ENCODE data around the gene MED8. TPM values are rescaled to one million over a fixed set of nuclear protein-coding genes. Genes with fewer than 3 reads are reported as not detected.
A peak's percentile ranks its signal among the peaks of the same experiment; 100 is the strongest.

The MED8 gene
- total RNA-seq, 2 donors from 2014 or later, result 18.8 to 21.3 TPM

DNA sequence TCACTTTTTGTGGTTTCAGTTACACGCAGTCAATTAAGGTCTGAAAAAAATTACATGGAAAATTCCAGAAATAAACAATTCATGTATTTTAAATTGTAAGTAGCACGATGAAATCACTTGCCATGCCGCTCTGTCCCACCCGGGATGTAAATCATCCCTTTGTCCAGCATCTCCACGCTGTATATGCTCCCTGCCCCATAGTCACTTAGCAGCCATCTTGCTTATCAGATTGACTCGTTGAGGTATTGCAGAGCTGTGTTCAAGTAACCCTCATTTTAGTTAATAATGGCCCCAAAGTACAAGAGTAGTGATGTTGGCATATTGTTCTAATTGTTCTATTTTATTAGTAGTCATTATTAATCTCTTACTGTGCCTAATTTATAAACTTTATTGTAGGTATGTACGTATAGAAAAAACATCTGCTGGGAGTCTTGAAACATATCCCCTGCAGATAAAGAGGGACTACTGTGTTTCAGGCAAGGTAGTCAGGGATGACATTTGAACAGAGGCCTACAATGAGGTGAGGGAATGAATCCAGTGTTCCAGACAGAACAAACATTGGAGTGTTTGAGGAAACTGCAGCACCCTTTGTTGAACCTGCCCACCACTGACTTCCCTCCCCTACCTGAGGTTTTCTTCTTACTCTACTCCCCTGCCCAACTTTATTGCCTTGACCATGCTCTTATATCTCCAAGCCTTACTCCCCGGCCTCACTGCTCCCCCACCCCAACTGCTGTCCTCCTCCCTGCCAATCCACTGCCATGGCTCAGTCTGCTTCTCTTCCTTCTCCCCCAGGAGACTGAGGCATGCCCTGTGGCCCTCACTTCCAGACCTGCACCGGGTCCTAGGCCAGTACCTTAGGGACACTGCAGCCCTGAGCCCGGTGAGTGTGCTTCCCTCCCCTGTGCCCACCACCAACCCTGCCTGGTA, 37.9 kb downstream of the MED8 start:
- Histone ChIP-seq H3K4me3 (no peak overlapping the region), H3K27me3 (no peaks in the 10 kb centered on the region), H3K4me1 (peaks cover 0 to 26% of the 10 kb centered on the region in 2 donors), H3K9me3 (no peaks in the 10 kb centered on the region), H3K27ac (no peak overlapping the region), H3K36me3 (no peaks in the 10 kb centered on the region)
- no peak for DNase-seq (ENCODE audit: low spot score)
- TF ChIP-seq CTCF (IDR thresholded peaks at IDR 0.05), result no peak

- Histone ChIP-seq H3K4me1 (peaks cover 0 to 27% of the 10 kb centered on the region in 2 donors), H3K9me3 (no peaks in the 10 kb centered on the region), H3K27ac (no peak overlapping the region), H3K27me3 (no peaks in the 10 kb centered on the region), H3K4me3 (no peak overlapping the region), H3K36me3 (no peaks in the 10 kb centered on the region)
- no peak for TF ChIP-seq CTCF (IDR thresholded peaks at IDR 0.05)
- DNase-seq (ENCODE audit: low spot score), result no peak
These were observed 38.6 kb downstream of the MED8 start for GRCh38 chr1:43350976-43351375.

DNA sequence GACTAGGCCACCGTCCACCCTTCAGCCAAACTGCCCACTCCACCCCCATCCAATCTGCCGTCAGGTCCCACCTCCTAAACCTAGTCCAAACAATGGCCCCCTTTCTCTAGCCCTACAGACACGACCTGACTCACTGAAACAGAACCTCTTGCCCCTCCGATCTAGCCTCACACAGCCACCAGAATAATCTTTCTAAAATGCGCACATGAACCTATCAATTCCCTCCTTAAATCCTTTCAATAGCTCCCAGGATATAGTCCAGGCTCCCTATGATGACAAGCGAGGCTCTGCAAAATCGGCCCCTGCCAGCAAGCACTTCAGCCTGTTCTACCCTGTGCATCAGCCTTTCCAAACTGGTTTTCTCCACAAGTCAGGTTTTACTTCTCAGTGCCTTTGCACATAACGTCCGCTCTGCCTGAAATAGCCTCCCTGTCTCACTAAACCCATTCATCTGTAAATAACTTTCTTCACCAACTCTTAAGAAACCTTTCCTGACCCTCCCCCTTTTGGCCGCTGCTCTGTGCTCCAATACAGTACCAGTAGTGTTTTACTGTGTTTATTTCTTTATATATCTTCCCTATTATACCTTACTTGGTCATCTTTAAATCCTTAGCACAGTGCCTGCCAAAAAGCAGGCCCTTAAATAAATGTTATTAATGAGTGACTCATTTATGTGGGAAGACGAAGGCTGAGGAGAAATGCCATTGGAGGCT, 39.9 kb downstream of the MED8 start:
- Histone ChIP-seq H3K9me3 (no peaks in the 10 kb centered on the region), H3K27me3 (no peaks in the 10 kb centered on the region), H3K27ac (peak overlapping the region; percentile 87 to 91), H3K36me3 (no peaks in the 10 kb centered on the region), H3K4me3 (peak overlapping the region; percentile 41 to 54), H3K4me1 (peaks cover 0 to 38% of the 10 kb centered on the region in 2 donors)
- TF ChIP-seq CTCF (IDR thresholded peaks at IDR 0.05), result no peak
- DNase-seq (ENCODE audit: low spot score), result no peak

DNA sequence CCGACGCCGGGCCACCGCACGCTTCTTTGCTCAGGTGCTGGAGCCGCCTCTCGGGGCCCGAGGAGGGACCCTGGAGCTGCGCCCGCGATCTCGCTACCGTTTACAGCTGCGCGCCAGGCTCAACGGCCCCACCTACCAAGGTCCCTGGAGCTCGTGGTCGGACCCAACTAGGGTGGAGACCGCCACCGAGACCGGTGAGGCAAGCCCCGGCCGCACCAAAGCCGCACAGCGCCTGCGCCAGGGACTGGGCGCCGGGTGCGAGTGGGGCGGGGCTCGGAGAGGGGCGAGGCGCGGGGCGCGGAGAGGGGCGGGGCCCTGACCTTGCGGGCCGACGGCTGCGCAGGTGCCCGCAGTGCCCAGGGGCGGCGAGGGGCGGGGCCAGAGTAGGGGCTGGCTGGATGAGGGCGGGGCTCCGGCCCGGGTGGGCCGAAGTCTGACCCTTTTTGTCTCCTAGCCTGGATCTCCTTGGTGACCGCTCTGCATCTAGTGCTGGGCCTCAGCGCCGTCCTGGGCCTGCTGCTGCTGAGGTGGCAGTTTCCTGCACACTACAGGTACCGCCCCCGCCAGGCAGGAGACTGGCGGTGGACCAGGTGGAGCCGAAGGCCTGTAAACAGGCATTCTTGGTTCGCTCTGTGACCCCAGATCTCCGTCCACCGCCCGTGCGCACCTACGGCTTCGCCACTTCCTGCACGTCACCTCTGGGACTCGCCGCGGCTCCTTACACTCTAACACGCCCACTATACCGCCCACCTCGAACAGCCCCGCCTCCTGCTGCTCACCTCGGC, 40.6 kb downstream of the MED8 start:
- H3K4me3 ChIP-seq, result peak overlapping the region; percentile 41 to 54
- peaks cover 0 to 45% of the 10 kb centered on the region in 2 donors for H3K4me1 ChIP-seq
- no peak for TF ChIP-seq CTCF (IDR thresholded peaks at IDR 0.05)
- peak overlapping the region; percentile 87 to 91 for H3K27ac ChIP-seq
- H3K9me3 ChIP-seq, result no peaks in the 10 kb centered on the region
- peak; percentile 78 for DNase-seq (ENCODE audit: low spot score)
- H3K36me3 ChIP-seq, result no peaks in the 10 kb centered on the region
- H3K27me3 ChIP-seq, result no peaks in the 10 kb centered on the region

- Histone ChIP-seq H3K27me3 (no peaks in the 10 kb centered on the region), H3K4me3 (peak overlapping the region; percentile 41 to 54), H3K36me3 (no peaks in the 10 kb centered on the region), H3K9me3 (no peaks in the 10 kb centered on the region), H3K4me1 (peaks cover 0 to 52% of the 10 kb centered on the region in 2 donors), H3K27ac (peak overlapping the region; percentile 87 to 91)
- no peak for TF ChIP-seq CTCF (IDR thresholded peaks at IDR 0.05)
- DNase-seq (ENCODE audit: low spot score), result no peak
These were observed 41.2 kb downstream of the MED8 start for GRCh38 chr1:43348343-43348808.

Data from right atrium auricular region (tissue), 2 donors.